GM23338 (cell line): ENCODE measurements around the gene TRAF2.

Experiments
- CTCF ChIP-seq, 2 experiments: fragments of 200-600 bp in 1 of 2; sonication (generic) in 1 of 2; conservative IDR thresholded peaks; 2 replicates each; pipeline versions ENCODE4 v1.5.1 to v1.6.1; 2016 to 2017; ENCODE audit warnings: antibody characterized with exemption in 2 of 2, low read depth in 2 of 2, mild to moderate bottlenecking in 2 of 2, moderate library complexity in 1 of 2
- EZH2 ChIP-seq: fragments of 200-600 bp; sonication (generic); IDR thresholded peaks from one replicate; pipeline ENCODE4 v1.8.0; 2017; ENCODE audit warnings: antibody characterized with exemption, mild to moderate bottlenecking, low read depth; ENCODE audit not compliant: unreplicated experiment
- EZH2phosphoT487 ChIP-seq: fragments of 200-600 bp; sonication (generic); IDR thresholded peaks from one replicate; pipeline ENCODE4 v1.8.1; 2018; ENCODE audit warnings: antibody characterized with exemption; ENCODE audit not compliant: unreplicated experiment
- POLR2AphosphoS5 ChIP-seq: IDR thresholded peaks from 2 replicates; pipeline ENCODE4 v1.6.1; 2016; ENCODE audit warnings: antibody characterized with exemption, low read depth
- REST ChIP-seq: IDR thresholded peaks from one replicate; pipeline ENCODE4 v1.6.1; 2018; ENCODE audit warnings: antibody characterized with exemption; ENCODE audit not compliant: unreplicated experiment
- ZNF114 ChIP-seq: fragments of 250-450 bp; sonication (Bioruptor Pico); IDR thresholded peaks from 2 replicates; pipeline ENCODE4 v1.5.0; 2020; ENCODE audit warnings: mild to moderate bottlenecking, moderate library complexity
- ZNF331 ChIP-seq: fragments of 250-450 bp; sonication (Bioruptor Pico); IDR thresholded peaks from 2 replicates; pipeline ENCODE4 v1.5.0; 2020; ENCODE audit warnings: low read depth, mild to moderate bottlenecking, moderate library complexity
- TF ChIP-seq, protein P1 (sequence below): IDR thresholded peaks from 2 replicates; pipeline ENCODE4 v1.6.1; 2016; ENCODE audit warnings: antibody characterized with exemption

DNA sequence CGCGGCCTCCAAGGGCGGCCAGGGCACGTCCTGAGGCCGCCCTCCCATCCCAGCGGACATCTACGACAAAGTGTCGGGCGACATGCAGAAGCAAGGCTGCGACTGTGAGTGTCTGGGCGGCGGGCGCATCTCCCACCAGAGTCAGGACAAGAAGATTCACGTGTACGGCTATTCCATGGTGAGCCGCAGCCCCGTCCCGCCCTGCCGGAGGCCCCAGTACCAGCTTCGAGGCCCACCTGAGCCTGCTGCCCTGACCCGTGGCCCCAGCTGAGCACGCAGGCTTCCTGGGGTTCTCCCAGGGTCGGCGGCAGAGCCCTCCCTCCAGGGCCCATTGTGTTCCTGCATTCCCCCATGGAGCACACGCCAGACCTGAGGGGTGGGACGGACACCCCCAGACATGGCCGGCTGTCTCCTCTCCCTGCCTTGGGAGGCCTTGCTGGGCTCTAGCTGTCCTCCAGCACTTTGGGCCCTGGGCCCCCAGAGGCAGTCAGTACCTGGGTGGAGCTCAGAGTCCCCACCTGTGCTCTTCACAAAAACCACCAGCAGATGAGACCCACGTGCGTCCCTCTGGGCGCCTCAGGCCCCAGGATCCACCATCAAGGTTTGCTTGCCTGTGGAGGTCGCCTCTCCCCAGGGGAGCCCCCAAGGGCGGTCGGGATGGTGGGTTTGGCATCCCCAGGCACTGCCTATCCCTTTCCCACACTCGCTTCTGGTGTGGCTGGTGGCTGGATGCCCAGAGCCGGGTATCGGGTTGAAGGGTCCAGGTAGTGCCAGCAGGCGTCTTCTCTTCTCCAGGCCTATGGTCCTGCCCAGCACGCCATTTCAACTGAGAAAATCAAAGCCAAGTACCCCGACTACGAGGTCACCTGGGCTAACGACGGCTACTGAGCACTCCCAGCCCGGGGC is 36.1 kb upstream of the TRAF2 start:
- no peak for TF ChIP-seq POLR2AphosphoS5
- TF ChIP-seq REST = no peak
- no peak for TF ChIP-seq EZH2phosphoT487
- TF ChIP-seq CTCF (conservative IDR thresholded peaks at IDR 0.05; ENCODE audit: low read depth in 2 of 2) = no peak
- TF ChIP-seq EZH2 = no peak
- TF ChIP-seq ZNF114 (CRISPR knock-in tag) = no peak
- no peak for TF ChIP-seq ZNF331 (CRISPR knock-in tag)
- TF ChIP-seq, protein P1, sequence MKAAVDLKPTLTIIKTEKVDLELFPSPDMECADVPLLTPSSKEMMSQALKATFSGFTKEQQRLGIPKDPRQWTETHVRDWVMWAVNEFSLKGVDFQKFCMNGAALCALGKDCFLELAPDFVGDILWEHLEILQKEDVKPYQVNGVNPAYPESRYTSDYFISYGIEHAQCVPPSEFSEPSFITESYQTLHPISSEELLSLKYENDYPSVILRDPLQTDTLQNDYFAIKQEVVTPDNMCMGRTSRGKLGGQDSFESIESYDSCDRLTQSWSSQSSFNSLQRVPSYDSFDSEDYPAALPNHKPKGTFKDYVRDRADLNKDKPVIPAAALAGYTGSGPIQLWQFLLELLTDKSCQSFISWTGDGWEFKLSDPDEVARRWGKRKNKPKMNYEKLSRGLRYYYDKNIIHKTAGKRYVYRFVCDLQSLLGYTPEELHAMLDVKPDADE = no peak
